CD4-positive, alpha-beta T cell treated with Interleukin-15 for 1 hour (primary cell): Measurements from ENCODE around the gene SLC15A1.
"Not testable (repeated sequence)": the region's sequence is repeated elsewhere in the genome, so short reads cannot be mapped to it uniquely, and the experiment has no call there.

ENCODE experiments used
- DNase-seq: peaks from one replicate; pipeline ENCODE4 v3.0.0-alpha.2; 2020

SLC15A1 gene

GRCh38 chr13:98781045-98781444 lies 28.6 kb upstream of the SLC15A1 start:
- DNase-seq, result no peak

GRCh38 chr13:98780451-98780850 lies 28.0 kb upstream of the SLC15A1 start:
- no peak for DNase-seq

GRCh38 chr13:98779695-98780094 lies 27.2 kb upstream of the SLC15A1 start:
- DNase-seq, result no peak

GRCh38 chr13:98778749-98779148 lies 26.3 kb upstream of the SLC15A1 start:
- DNase-seq, result no peak

- no peak for DNase-seq
Measured at GRCh38 chr13:98776644-98777043, 24.2 kb upstream of the SLC15A1 start.

GRCh38 chr13:98775844-98776598 lies 23.5 kb upstream of the SLC15A1 start:
- DNase-seq, result no peak

- no peak for DNase-seq
Measured at GRCh38 chr13:98775386-98775785, 22.9 kb upstream of the SLC15A1 start.

GRCh38 chr13:98774776-98775175 lies 22.3 kb upstream of the SLC15A1 start:
- no peak for DNase-seq

GRCh38 chr13:98773921-98774320 lies 21.4 kb upstream of the SLC15A1 start:
- no peak for DNase-seq

GRCh38 chr13:98772794-98773452 lies 20.5 kb upstream of the SLC15A1 start:
- no peak for DNase-seq

- no peak for DNase-seq
Measured at GRCh38 chr13:98771838-98772611, 19.6 kb upstream of the SLC15A1 start.

- DNase-seq, result no peak
Measured at GRCh38 chr13:98769736-98770135, 17.3 kb upstream of the SLC15A1 start.

- no peak for DNase-seq
Measured at GRCh38 chr13:98768522-98768921, 16.1 kb upstream of the SLC15A1 start.

GRCh38 chr13:98766697-98767096 lies 14.2 kb upstream of the SLC15A1 start:
- no peak for DNase-seq

- no peak for DNase-seq
Measured at GRCh38 chr13:98765996-98766519, 13.6 kb upstream of the SLC15A1 start.

- DNase-seq, result no peak
Measured at GRCh38 chr13:98761986-98762616, 9.6 kb upstream of the SLC15A1 start.

- no peak for DNase-seq
Measured at GRCh38 chr13:98761126-98761985, 8.9 kb upstream of the SLC15A1 start.

GRCh38 chr13:98755729-98756128 lies 3.3 kb upstream of the SLC15A1 start:
- no peak for DNase-seq

- no peak for DNase-seq
Measured at GRCh38 chr13:98755116-98755515, 2.6 kb upstream of the SLC15A1 start.

GRCh38 chr13:98754468-98754867 lies 2.0 kb upstream of the SLC15A1 start:
- not testable (repeated sequence) for DNase-seq

- no peak for DNase-seq
Measured at GRCh38 chr13:98751861-98752466, 508 bp downstream of the SLC15A1 start.

GRCh38 chr13:98751367-98751782 lies 1.1 kb downstream of the SLC15A1 start:
- DNase-seq, result no peak
